SK-N-SH treated with all-trans-retinoic acid at 6 μM for 48 hours (cell line): ENCODE measurements around the gene FAM174A.

ENCODE experiments used
- ATAC-seq: fragments of 200-7000 bp; cut with Tn5 transposase; 3 replicates; pipeline ENCODE4 v1.9.1; 2020; ENCODE audit warnings: mild to moderate bottlenecking, moderate library complexity
- ARNTL ChIP-seq: fragments of 450-650 bp; formaldehyde crosslinking; IDR thresholded peaks from 2 replicates; pipeline ENCODE4 v1.5.0; 2020; ENCODE audit warnings: low read depth, mild to moderate bottlenecking, moderate library complexity, borderline replicate concordance
- BACH2 ChIP-seq: fragments of 250-450 bp; sonication (Bioruptor Pico); IDR thresholded peaks from 2 replicates; pipeline ENCODE4 v1.9.0; 2021; ENCODE audit warnings: mild to moderate bottlenecking, borderline replicate concordance
- CREB5 ChIP-seq: fragments of 250-450 bp; sonication (Bioruptor Pico); IDR thresholded peaks from 2 replicates; pipeline ENCODE4 v1.5.1; 2020; ENCODE audit warnings: low read depth, mild to moderate bottlenecking, moderate library complexity
- CSDC2 ChIP-seq: fragments of 250-450 bp; sonication (Bioruptor Pico); IDR thresholded peaks from 2 replicates; pipeline ENCODE4 v1.5.0; 2020; ENCODE audit warnings: mild to moderate bottlenecking, moderate library complexity
- CSRNP3 ChIP-seq: fragments of 250-450 bp; sonication (Bioruptor Pico); IDR thresholded peaks from 2 replicates; pipeline ENCODE4 v1.5.1; 2021; ENCODE audit warnings: mild to moderate bottlenecking, moderate library complexity
- ESRRG ChIP-seq: fragments of 250-450 bp; sonication (Bioruptor Pico); IDR thresholded peaks from 2 replicates; pipeline ENCODE4 v1.6.1; 2021; ENCODE audit warnings: mild to moderate bottlenecking
- GLIS3 ChIP-seq: fragments of 250-450 bp; sonication (Bioruptor Pico); IDR thresholded peaks from 2 replicates; pipeline ENCODE4 v1.5.0; 2020; ENCODE audit warnings: mild to moderate bottlenecking, moderate library complexity
- ISL1 ChIP-seq: fragments of 250-450 bp; sonication (Bioruptor Pico); IDR thresholded peaks from 2 replicates; pipeline ENCODE4 v2.1.2; 2022; ENCODE audit warnings: mild to moderate bottlenecking, moderate library complexity
- PATZ1 ChIP-seq: fragments of 250-450 bp; sonication (Bioruptor Pico); IDR thresholded peaks from 2 replicates; pipeline ENCODE4 v1.8.0; 2020; ENCODE audit warnings: mild to moderate bottlenecking, moderate library complexity, borderline replicate concordance
- POU6F1 ChIP-seq: fragments of 250-450 bp; sonication (Bioruptor Pico); IDR thresholded peaks from 2 replicates; pipeline ENCODE4 v1.8.0; 2021; ENCODE audit warnings: low read depth, mild to moderate bottlenecking, moderate library complexity, borderline replicate concordance
- PPARA ChIP-seq: fragments of 250-450 bp; sonication (Bioruptor Pico); IDR thresholded peaks from 2 replicates; pipeline ENCODE4 v1.5.0; 2020; ENCODE audit warnings: mild to moderate bottlenecking, borderline replicate concordance
- SNAI2 ChIP-seq: fragments of 250-450 bp; sonication (Bioruptor Pico); IDR thresholded peaks from 2 replicates; pipeline ENCODE4 v1.5.0; 2020; ENCODE audit warnings: mild to moderate bottlenecking, moderate library complexity
- TCF4 ChIP-seq: fragments of 250-450 bp; sonication (Bioruptor Pico); IDR thresholded peaks from 2 replicates; pipeline ENCODE4 v1.8.0; 2021; ENCODE audit warnings: mild to moderate bottlenecking, moderate library complexity, borderline replicate concordance
- TOX ChIP-seq: fragments of 250-450 bp; sonication (Bioruptor Pico); IDR thresholded peaks from 2 replicates; pipeline ENCODE4 v1.8.0; 2021; ENCODE audit warnings: mild to moderate bottlenecking, moderate library complexity, borderline replicate concordance
- TSHZ2 ChIP-seq: fragments of 250-450 bp; sonication (Bioruptor Pico); IDR thresholded peaks from 2 replicates; pipeline ENCODE4 v1.5.0; 2020; ENCODE audit warnings: mild to moderate bottlenecking, moderate library complexity
- ZC3H10 ChIP-seq: fragments of 250-450 bp; sonication (Bioruptor Pico); IDR thresholded peaks from 2 replicates; pipeline ENCODE4 v1.5.1; 2021; ENCODE audit warnings: mild to moderate bottlenecking, moderate library complexity
- ZFP3 ChIP-seq: fragments of 250-450 bp; sonication (Bioruptor Pico); IDR thresholded peaks from 2 replicates; pipeline ENCODE4 v1.5.0; 2020; ENCODE audit warnings: mild to moderate bottlenecking, moderate library complexity
- ZFP30 ChIP-seq: fragments of 450-650 bp; formaldehyde crosslinking; IDR thresholded peaks from 2 replicates; pipeline ENCODE4 v1.5.0; 2022; ENCODE audit warnings: mild to moderate bottlenecking, moderate library complexity
- ZNF565 ChIP-seq: fragments of 450-650 bp; formaldehyde crosslinking; conservative IDR thresholded peaks from 2 replicates; pipeline ENCODE4 v1.5.0; 2020; ENCODE audit warnings: low read depth, mild to moderate bottlenecking, moderate library complexity
- ZNF8 ChIP-seq: fragments of 450-650 bp; formaldehyde crosslinking; IDR thresholded peaks from 2 replicates; pipeline ENCODE4 v1.5.0; 2020; ENCODE audit warnings: mild to moderate bottlenecking, moderate library complexity

Gene FAM174A

GRCh38 chr5:100502684-100503083, 32.5 kb upstream of the FAM174A start:
- no peak for ATAC-seq

GRCh38 chr5:100505984-100506670, 29.0 kb upstream of the FAM174A start:
- no peak for TF ChIP-seq GLIS3 (CRISPR knock-in tag)
- ATAC-seq = peak; percentile 97

More at GRCh38 chr5:100502684-100503083, 32.5 kb upstream of the FAM174A start:
- TF ChIP-seq ARNTL (CRISPR knock-in tag) (no peak), ISL1 (CRISPR knock-in tag) (no peak)

- TF ChIP-seq BACH2 (CRISPR knock-in tag) = no peak
- TF ChIP-seq ZC3H10 = no peak
- TF ChIP-seq ZFP30 (CRISPR knock-in tag) = no peak
- TF ChIP-seq SNAI2 (CRISPR knock-in tag) = no peak
- no peak for TF ChIP-seq ZNF8 (CRISPR knock-in tag)
- no peak for TF ChIP-seq ISL1 (CRISPR knock-in tag)
- no peak for TF ChIP-seq PATZ1
- TF ChIP-seq PPARA = no peak
- no peak for TF ChIP-seq POU6F1 (CRISPR knock-in tag)
- no peak for TF ChIP-seq CREB5 (CRISPR knock-in tag)
- no peak for TF ChIP-seq ZNF565 (CRISPR knock-in tag)
- no peak for TF ChIP-seq ESRRG (CRISPR knock-in tag)
- no peak for TF ChIP-seq TCF4 (CRISPR knock-in tag)
- no peak for TF ChIP-seq CSRNP3 (CRISPR knock-in tag)
- TF ChIP-seq ZFP3 = no peak
- no peak for TF ChIP-seq GLIS3 (CRISPR knock-in tag)
- TF ChIP-seq CSDC2 = no peak
- TF ChIP-seq TSHZ2 (CRISPR knock-in tag) = no peak
- no peak for TF ChIP-seq ARNTL (CRISPR knock-in tag)
- TF ChIP-seq TOX = no peak
- no peak for ATAC-seq
Observed at GRCh38 chr5:100516285-100516684, 18.9 kb upstream of the FAM174A start.
